T-cell (primary cell): ENCODE results near the gene MINK1. TPM values are rescaled to one million over a fixed set of nuclear protein-coding genes. Genes with fewer than 3 reads are reported as not detected.

ENCODE experiments used
- ATAC-seq, 4 experiments: fragments of 200-7000 bp in 3 of 4; fragments of 150-1000 bp in 1 of 4; cut with Tn5 transposase; replicated peaks in 1 of 4; 1 replicate in 3 of 4; 2 replicates in 1 of 4; pipeline ENCODE4 v1.10.0; 2021; ENCODE audit warnings: moderate library complexity in 3 of 4, mild to moderate bottlenecking in 2 of 4, moderate number of reproducible peaks in 1 of 4
- CTCF ChIA-PET, 2 donors: fragments of 300-600 bp; sonication (Branson Sonifier 250); formaldehyde crosslinking; loops; one replicate each; lab custom pipeline; 2022; ENCODE audit warnings: antibody characterized with exemption in 2 of 2; lab: Charles Lee
- POLR2A ChIA-PET, 2 donors: fragments of 300-600 bp; sonication (Branson Sonifier 250); formaldehyde crosslinking; loops; one replicate each; lab custom pipeline; 2022; ENCODE audit warnings: antibody characterized with exemption in 2 of 2; lab: Charles Lee
- DNase-seq, 35 experiments: peaks; one replicate each; pipeline versions ENCODE4 v3.0.0 to v3.0.0-alpha.2; 2013 to 2023
- H3K27ac ChIP-seq: one replicate; pipeline ENCODE4 v1.5.1; 2013; ENCODE audit warnings: low read length
- H3K27me3 ChIP-seq, 2 experiments: replicated peaks in 1 of 2; 1 replicate in 1 of 2; 2 replicates in 1 of 2; pipeline versions ENCODE4 v1.6.1 to v1.7.0; 2013; ENCODE audit warnings: low read length in 1 of 2, mixed read lengths in 1 of 2; ENCODE audit not compliant: control insufficient read depth in 2 of 2, insufficient read depth in 2 of 2; ENCODE audit errors: extremely low read depth in 1 of 2
- H3K36me3 ChIP-seq, 2 donors: 1 replicate in 1 of 2; 2 replicates in 1 of 2; pipeline versions ENCODE4 v1.6.1 to v1.7.0; 2013; ENCODE audit warnings: low read length in 1 of 2; ENCODE audit not compliant: control insufficient read depth in 2 of 2, insufficient read depth in 1 of 2; ENCODE audit errors: extremely low read depth in 1 of 2
- H3K4me1 ChIP-seq, 2 experiments: 1 replicate in 1 of 2; 2 replicates in 1 of 2; pipeline versions ENCODE4 v1.6.1 to v1.7.0; 2013; ENCODE audit warnings: low read length in 2 of 2, mixed read lengths in 1 of 2; ENCODE audit not compliant: insufficient read depth in 2 of 2, control insufficient read depth in 1 of 2; ENCODE audit errors: extremely low read depth in 1 of 2
- H3K4me3 ChIP-seq, 2 donors: 1 replicate in 1 of 2; 2 replicates in 1 of 2; pipeline versions ENCODE4 v1.5.1 to v1.7.0; 2013; ENCODE audit warnings: mild to moderate bottlenecking in 2 of 2, low read length in 1 of 2, moderate library complexity in 1 of 2; ENCODE audit not compliant: control insufficient read depth in 1 of 2; ENCODE audit errors: extremely low read depth in 1 of 2
- H3K9me3 ChIP-seq: 2 replicates; pipeline ENCODE4 v1.7.0; 2013
- H3K27ac Mint-ChIP-seq, 2 donors: one replicate each; pipeline ENCODE4 v1.8.0; 2020 to 2021; ENCODE audit warnings: mild to moderate bottlenecking in 2 of 2, mixed read lengths in 2 of 2
- H3K27me3 Mint-ChIP-seq, 2 donors: one replicate each; pipeline ENCODE4 v1.8.0; 2021 to 2022; ENCODE audit warnings: mixed read lengths in 2 of 2
- H3K36me3 Mint-ChIP-seq: one replicate; pipeline ENCODE4 v1.8.0; 2021; ENCODE audit warnings: mixed read lengths
- H3K4me1 Mint-ChIP-seq, 3 donors: one replicate each; pipeline ENCODE4 v1.8.0; 2020 to 2022; ENCODE audit warnings: mixed read lengths in 3 of 3, mild to moderate bottlenecking in 1 of 3
- H3K4me3 Mint-ChIP-seq, 3 donors: one replicate each; pipeline ENCODE4 v1.8.0; 2020 to 2022; ENCODE audit warnings: mild to moderate bottlenecking in 3 of 3, mixed read lengths in 3 of 3, moderate library complexity in 3 of 3
- H3K9me3 Mint-ChIP-seq, 3 donors: one replicate each; pipeline ENCODE4 v1.8.0; 2020 to 2022; ENCODE audit warnings: mixed read lengths in 3 of 3
- WGBS: methylation state at CpG from one replicate; pipeline ENCODE4 v1.1.5; 2013; ENCODE audit warnings: missing lambda C conversion rate; ENCODE audit not compliant: insufficient coverage; 5-methylcytosine and 5-hydroxymethylcytosine counted together
- total RNA-seq, 35 experiments: library from RNA in 6 of 35; stranded (reverse) in 6 of 35; fragments of 120-200 nt in 1 of 35; gene quantifications; one replicate each; pipeline versions ENCODE4 v1.2.1 to v1.2.4 and lab custom pipeline; 2013 to 2026

MINK1 gene
- total RNA-seq, 5 donors from 2014 or later (not counting 1 experiment from before 2014, with no cell fraction given): 156 to 189 (median 164) TPM

- Histone ChIP-seq H3K36me3 (no peaks in the 10 kb centered on the region), H3K4me1 (peaks cover 8 to 37% of the 10 kb centered on the region in 2 experiments), H3K9me3 (no peaks in the 10 kb centered on the region), H3K27ac (no peak within 1 kb of the TSS), H3K27me3 (peaks cover 10 to 53% of the 10 kb centered on the region in 2 experiments), H3K4me3 (peak within 1 kb of the TSS; percentile 47 to 64)
- H3K27ac Mint-ChIP-seq: no peak within 1 kb of the TSS
- peaks cover 22 to 41% of the 10 kb centered on the region in 2 donors for H3K27me3 Mint-ChIP-seq
- POLR2A ChIA-PET: no interaction called here
- ATAC-seq (no peak), DNase-seq (no peak)
- H3K4me1 Mint-ChIP-seq: peaks cover 18 to 34% (median 27%) of the 10 kb centered on the region in 3 donors
- WGBS: 42% methylated on average over 55 of the region's 62 CpGs
- no peaks in the 10 kb centered on the region for H3K36me3 Mint-ChIP-seq
- CTCF ChIA-PET: interaction anchor here in 1 of 2 donors (0.8 to 1.8 kb wide), 3 partner anchors 37 to 79 kb away, joined by 4 to 12 read pairs (median 4); partner anchors contain the start of genes ARRB2 and MED11
- peak within 1 kb of the TSS; percentile 66 to 85 (median 73) for H3K4me3 Mint-ChIP-seq
- H3K9me3 Mint-ChIP-seq: no peaks in the 10 kb centered on the region
Measured at GRCh38 chr17:4788807-4789700, 44.1 kb upstream of the MINK1 start, which contains the start of gene GLTPD2. GLTPD2 (plus strand) TSS chr17:4788964; CDS start chr17:4789012, 48 bp downstream.

GRCh38 chr17:4789701-4789950 lies 43.5 kb upstream of the MINK1 start:
- H3K36me3 Mint-ChIP-seq: no peaks in the 10 kb centered on the region
- peaks cover 18 to 33% (median 26%) of the 10 kb centered on the region in 3 donors for H3K4me1 Mint-ChIP-seq
- Histone ChIP-seq H3K36me3 (no peaks in the 10 kb centered on the region), H3K27me3 (peaks cover 9 to 47% of the 10 kb centered on the region in 2 experiments), H3K4me1 (peaks cover 8 to 37% of the 10 kb centered on the region in 2 experiments), H3K9me3 (no peaks in the 10 kb centered on the region), H3K27ac (no peak overlapping the region), H3K4me3 (peak overlapping the region; percentile 47 to 64)
- WGBS: 0% methylated on average over 25 of the region's 25 CpGs
- ATAC-seq (peak in 2 of 4 experiments; percentile 42 to 43), DNase-seq (peak in 2 of 35 experiments; percentile 36 to 46)
- no peak overlapping the region for H3K27ac Mint-ChIP-seq
- H3K9me3 Mint-ChIP-seq: no peaks in the 10 kb centered on the region
- ChIA-PET POLR2A (interaction anchor here in 1 of 2 donors (0.6 kb wide), 1 partner anchor 43 kb away, joined by 3 read pairs; no protein-coding TSS in a partner anchor), CTCF (interaction anchor here (0.8 to 1.8 kb wide), 5 partner anchors 36 to 80 kb away, joined by 3 to 12 read pairs (median 4); partner anchors contain the start of genes MED11 (in 2 of the 2) and ARRB2 (in 1 of the 2))
- H3K4me3 Mint-ChIP-seq: peak overlapping the region; percentile 66 to 85 (median 73)
- peaks cover 22 to 35% of the 10 kb centered on the region in 2 donors for H3K27me3 Mint-ChIP-seq

GRCh38 chr17:4789951-4790704 lies 43.0 kb upstream of the MINK1 start:
- peak overlapping the region; percentile 47 to 64 for H3K4me3 ChIP-seq
- Mint-ChIP-seq H3K36me3 (no peaks in the 10 kb centered on the region), H3K4me1 (peaks cover 18 to 32% (median 25%) of the 10 kb centered on the region in 3 donors), H3K9me3 (no peaks in the 10 kb centered on the region), H3K27ac (peak overlapping the region; percentile 68 to 82), H3K4me3 (peak overlapping the region; percentile 83 to 91 (median 85)), H3K27me3 (peaks cover 22 to 30% of the 10 kb centered on the region in 2 donors)
- ATAC-seq (peak; percentile 91 to 95 (median 94)), DNase-seq (peak; percentile 53 to 88 (median 68))
- POLR2A ChIA-PET: interaction anchor here in 1 of 2 donors (0.6 kb wide), 2 partner anchors 43 to 58 kb away, joined by 3 to 6 read pairs; no protein-coding TSS in a partner anchor
- CTCF ChIA-PET: interaction anchor here (0.5 to 1.8 kb wide), 13 partner anchors 14 to 150 kb away, joined by 3 to 12 read pairs (median 4); partner anchors contain the start of genes MED11 (in 2 of the 2), ARRB2 (in 1 of the 2), RNF167 (in 1 of the 2) and SLC25A11 (in 1 of the 2)
- under 1% methylated on average over 72 of the region's 91 CpGs for WGBS
- H3K27ac ChIP-seq: peak overlapping the region; percentile 47
- no peaks in the 10 kb centered on the region for H3K36me3 ChIP-seq
- no peaks in the 10 kb centered on the region for H3K9me3 ChIP-seq
- peaks cover 8 to 35% of the 10 kb centered on the region in 2 experiments for H3K4me1 ChIP-seq
- peaks cover 7 to 42% of the 10 kb centered on the region in 2 experiments for H3K27me3 ChIP-seq

- peak overlapping the region; percentile 47 to 64 for H3K4me3 ChIP-seq
- POLR2A ChIA-PET: interaction anchor here in 1 of 2 donors (0.5 kb wide), 1 partner anchor 63 kb away, joined by 5 read pairs; no protein-coding TSS in a partner anchor
- 89% methylated on average over 2 of the region's 7 CpGs for WGBS
- DNase-seq: no peak
- CTCF ChIA-PET: interaction anchor here (0.5 to 1.8 kb wide), 13 partner anchors 14 to 149 kb away, joined by 3 to 12 read pairs (median 4); partner anchors contain the start of genes MED11 (in 2 of the 2), ARRB2 (in 1 of the 2), RNF167 (in 1 of the 2) and SLC25A11 (in 1 of the 2)
- peaks cover 8 to 33% of the 10 kb centered on the region in 2 experiments for H3K4me1 ChIP-seq
- Mint-ChIP-seq H3K27ac (peak overlapping the region; percentile 68 to 82), H3K4me1 (peaks cover 19 to 27% (median 22%) of the 10 kb centered on the region in 3 donors), H3K27me3 (peaks cover 22 to 24% of the 10 kb centered on the region in 2 donors), H3K9me3 (no peaks in the 10 kb centered on the region), H3K4me3 (peak overlapping the region; percentile 83 to 91 (median 85)), H3K36me3 (no peaks in the 10 kb centered on the region)
- no peaks in the 10 kb centered on the region for H3K36me3 ChIP-seq
- H3K9me3 ChIP-seq: no peaks in the 10 kb centered on the region
- peak overlapping the region; percentile 47 for H3K27ac ChIP-seq
- peaks cover 7 to 36% of the 10 kb centered on the region in 2 experiments for H3K27me3 ChIP-seq
- no peak for ATAC-seq
Measured at GRCh38 chr17:4790705-4791088, 42.4 kb upstream of the MINK1 start.

GRCh38 chr17:4795168-4795567 lies 38.0 kb upstream of the MINK1 start:
- Histone ChIP-seq H3K4me3 (no peak overlapping the region), H3K36me3 (peaks cover 0 to 19% of the 10 kb centered on the region in 2 donors), H3K27ac (no peak overlapping the region), H3K27me3 (no peaks in the 10 kb centered on the region), H3K9me3 (no peaks in the 10 kb centered on the region), H3K4me1 (peaks cover 10 to 31% of the 10 kb centered on the region in 2 experiments)
- CTCF ChIA-PET: no interaction called here
- H3K27me3 Mint-ChIP-seq: no peaks in the 10 kb centered on the region
- ATAC-seq: no peak
- peak overlapping the region in 1 of 2 donors; percentile 99 for H3K27ac Mint-ChIP-seq
- no CpG with 5 or more reads among the region's 1 CpG for WGBS
- peak overlapping the region in 1 of 3 donors; percentile 100 for H3K4me3 Mint-ChIP-seq
- H3K9me3 Mint-ChIP-seq: no peaks in the 10 kb centered on the region
- H3K4me1 Mint-ChIP-seq: peaks cover 18 to 23% (median 22%) of the 10 kb centered on the region in 3 donors
- peaks cover 16% of the 10 kb centered on the region for H3K36me3 Mint-ChIP-seq
- POLR2A ChIA-PET: no interaction called here
- no peak for DNase-seq
